Measurements from ENCODE around the gene HSP90B1.

HSP90B1 gene

GRCh38 chr12:103930787-103931735, 851 bp downstream of the HSP90B1 start:
- DNase-seq = no peak

- DNase-seq = no peak
Observed at GRCh38 chr12:103933237-103933636, 3.0 kb downstream of the HSP90B1 start.

- no peak for DNase-seq
Observed at GRCh38 chr12:103936679-103937078, 6.5 kb downstream of the HSP90B1 start.

GRCh38 chr12:103944964-103945363, 14.8 kb downstream of the HSP90B1 start:
- no peak for DNase-seq

- no peak for DNase-seq
Observed at GRCh38 chr12:103947871-103948555, 17.8 kb downstream of the HSP90B1 start.

GRCh38 chr12:103948746-103949406, 18.7 kb downstream of the HSP90B1 start:
- no peak for DNase-seq

- DNase-seq = no peak
Observed at GRCh38 chr12:103952497-103952896, 22.3 kb downstream of the HSP90B1 start.

GRCh38 chr12:103955811-103956508, 25.8 kb downstream of the HSP90B1 start:
- no peak for DNase-seq

- DNase-seq = no peak
Observed at GRCh38 chr12:103956509-103957027, 26.4 kb downstream of the HSP90B1 start.

- no peak for DNase-seq
Observed at GRCh38 chr12:103957865-103958388, 27.7 kb downstream of the HSP90B1 start.

GRCh38 chr12:103958621-103959020, 28.4 kb downstream of the HSP90B1 start:
- DNase-seq = no peak

- no peak for DNase-seq
Observed at GRCh38 chr12:103960616-103961227, 30.5 kb downstream of the HSP90B1 start.

- no peak for DNase-seq
Observed at GRCh38 chr12:103962493-103962892, 32.3 kb downstream of the HSP90B1 start.

GRCh38 chr12:103964805-103965204, 34.6 kb downstream of the HSP90B1 start:
- no peak for DNase-seq

GRCh38 chr12:103965255-103965589, 35.0 kb downstream of the HSP90B1 start:
- no peak for DNase-seq

- peak; percentile 14 for DNase-seq
Observed at GRCh38 chr12:103965590-103966504, 35.6 kb downstream of the HSP90B1 start, which contains the start of gene TDG. TSS of gene TDG (plus strand) at chr12:103965872. CDS start at chr12:103966038, 166 bp downstream.

GRCh38 chr12:103966736-103967135, 36.5 kb downstream of the HSP90B1 start:
- no peak for DNase-seq

GRCh38 chr12:103969391-103969790, 39.2 kb downstream of the HSP90B1 start:
- DNase-seq = no peak

GRCh38 chr12:103973909-103974308, 43.7 kb downstream of the HSP90B1 start:
- no peak for DNase-seq

GRCh38 chr12:103975368-103975767, 45.2 kb downstream of the HSP90B1 start:
- DNase-seq = no peak
